HCT116 (cell line): ENCODE measurements around the gene CMPK2.

ENCODE experiments used
- CTCF ChIP-seq, 3 experiments: fragments of 200-600 bp in 1 of 3; sonication (generic) in 1 of 3; IDR thresholded peaks in 2 of 3; conservative IDR thresholded peaks in 1 of 3; 2 replicates each; pipeline ENCODE4 v1.5.1; 2012 to 2017; ENCODE audit warnings: low read depth in 2 of 3, low read length in 2 of 3, antibody characterized with exemption in 1 of 3, borderline replicate concordance in 1 of 3, control low read depth in 1 of 3, mild to moderate bottlenecking in 1 of 3, mixed read lengths in 1 of 3, mixed run types in 1 of 3, moderate library complexity in 1 of 3; ENCODE audit not compliant: insufficient read depth in 1 of 3
- JUND ChIP-seq: IDR thresholded peaks from 2 replicates; pipeline ENCODE4 v1.6.1; 2012
- MAX ChIP-seq: IDR thresholded peaks from 2 replicates; pipeline ENCODE4 v1.6.1; 2012
- RAD21 ChIP-seq: IDR thresholded peaks from 2 replicates; pipeline ENCODE4 v1.6.1; 2012; ENCODE audit warnings: low read depth, mild to moderate bottlenecking
- YY1 ChIP-seq: IDR thresholded peaks from 2 replicates; pipeline ENCODE4 v1.6.1; 2011; ENCODE audit warnings: low read length, low read depth, moderate library complexity, mild to moderate bottlenecking; ENCODE audit not compliant: insufficient replicate concordance; ENCODE audit errors: extremely low read depth

GRCh38 chr2:6828299-6828584 lies 37.5 kb downstream of the CMPK2 start:
- TF ChIP-seq MAX (no peak), JUND (no peak), CTCF (IDR thresholded peaks at IDR 0.05 in 2 of 3, conservative IDR thresholded peaks at IDR 0.05 in 1 of 3; ENCODE audit: borderline replicate concordance in 1 of 3, insufficient read depth in 1 of 3, low read depth in 2 of 3, low read length in 2 of 3) (peak; percentile 38 to 62 (median 41); a peak in 4 of 6 replicates), YY1 (no peak), RAD21 (peak; percentile 54)
